Lung (tissue), 11 donors: Measurements from ENCODE around the gene CCR5AS.

ENCODE experiments used
- ATAC-seq: fragments of 200-7000 bp; cut with Tn5 transposase; one replicate; pipeline ENCODE4 v1.9.1; 2020; ENCODE audit warnings: moderate number of reproducible peaks; ENCODE audit not compliant: insufficient read depth, low FRiP score
- DNase-seq, 3 donors: peaks; one replicate each; pipeline ENCODE4 v3.0.0-alpha.2; 2013 to 2017
- H3K27ac ChIP-seq, 2 donors: one replicate each; pipeline ENCODE4 v1.5.1; 2013; ENCODE audit warnings: mild to moderate bottlenecking in 2 of 2, moderate library complexity in 2 of 2, control low read depth in 1 of 2, inconsistent platforms in 1 of 2, low read depth in 1 of 2, low read length in 1 of 2
- H3K27me3 ChIP-seq, 3 donors: one replicate each; pipeline ENCODE4 v1.5.1; 2013; ENCODE audit warnings: low read length in 2 of 3; ENCODE audit not compliant: control insufficient read depth in 3 of 3, insufficient read depth in 3 of 3
- H3K36me3 ChIP-seq, 4 donors: one replicate each; pipeline ENCODE4 v1.5.1; 2013; ENCODE audit warnings: low read length in 4 of 4, mild to moderate bottlenecking in 1 of 4, moderate library complexity in 1 of 4; ENCODE audit not compliant: control insufficient read depth in 4 of 4, insufficient read depth in 4 of 4
- H3K4me1 ChIP-seq, 5 donors: one replicate each; pipeline ENCODE4 v1.5.1; 2013; ENCODE audit warnings: low read length in 5 of 5, mild to moderate bottlenecking in 2 of 5, moderate library complexity in 1 of 5; ENCODE audit not compliant: control insufficient read depth in 5 of 5, insufficient read depth in 5 of 5
- H3K4me3 ChIP-seq: one replicate; pipeline ENCODE4 v1.5.1; 2013; ENCODE audit warnings: mild to moderate bottlenecking, control low read depth, moderate library complexity
- H3K9ac ChIP-seq, 2 donors: one replicate each; pipeline ENCODE4 v1.5.1; 2013; ENCODE audit warnings: low read length in 2 of 2, control low read depth in 1 of 2; ENCODE audit not compliant: insufficient read depth in 1 of 2
- H3K9me3 ChIP-seq, 4 donors: one replicate each; pipeline ENCODE4 v1.5.1; 2013; ENCODE audit warnings: low read length in 3 of 4, mild to moderate bottlenecking in 1 of 4, moderate library complexity in 1 of 4; ENCODE audit not compliant: control insufficient read depth in 4 of 4, insufficient read depth in 3 of 4
- CTCF ChIP-seq: IDR thresholded peaks from 2 replicates; pipeline ENCODE4 v1.5.1; 2012; ENCODE audit warnings: mild to moderate bottlenecking; ENCODE audit errors: control extremely low read depth, extremely low read depth
- WGBS, 2 donors: extraction: QIAGEN DNeasy Blood & Tissue Kit; methylation state at CpG; one replicate each; pipeline ENCODE4 v1.1.7; 2013; 5-methylcytosine and 5-hydroxymethylcytosine counted together
- donor health status: control.
- donor health status: control.
- donor health status: Bipolar disorder and iron deficiency.
- donor health status: healthy.
- donor health status: DM: yes; HTN: yes; CAD: no.

CCR5AS gene

GRCh38 chr3:46399557-46399956, 7.3 kb downstream of the CCR5AS start:
- no peak overlapping the region for H3K27ac ChIP-seq
- TF ChIP-seq CTCF = no peak
- no peak overlapping the region for H3K4me3 ChIP-seq
- H3K4me1 ChIP-seq = peaks cover 0 to 24% (median 3%) of the 10 kb centered on the region in 5 donors
- H3K9me3 ChIP-seq = no peaks in the 10 kb centered on the region
- WGBS, 2 donors = 51% methylated on average over 2 of the region's 2 CpGs
- no peaks in the 10 kb centered on the region for H3K36me3 ChIP-seq
- H3K9ac ChIP-seq = no peak overlapping the region
- no peaks in the 10 kb centered on the region for H3K27me3 ChIP-seq
- ATAC-seq (no peak), DNase-seq (no peak)

GRCh38 chr3:46399098-46399497, 7.8 kb downstream of the CCR5AS start:
- DNase-seq (no peak), ATAC-seq (no peak)
- WGBS, 2 donors = 56 to 79% methylated on average over 2 of the region's 2 CpGs
- H3K27me3 ChIP-seq = no peaks in the 10 kb centered on the region
- no peak overlapping the region for H3K4me3 ChIP-seq
- TF ChIP-seq CTCF = no peak
- no peaks in the 10 kb centered on the region for H3K36me3 ChIP-seq
- no peak overlapping the region for H3K27ac ChIP-seq
- H3K4me1 ChIP-seq = peaks cover 0 to 21% (median 3%) of the 10 kb centered on the region in 5 donors
- H3K9ac ChIP-seq = no peak overlapping the region
- H3K9me3 ChIP-seq = no peaks in the 10 kb centered on the region

- DNase-seq (no peak), ATAC-seq (no peak)
- TF ChIP-seq CTCF = no peak
- Histone ChIP-seq H3K27me3 (no peaks in the 10 kb centered on the region), H3K27ac (no peak overlapping the region), H3K9me3 (no peaks in the 10 kb centered on the region), H3K36me3 (no peaks in the 10 kb centered on the region), H3K4me1 (peaks cover 0 to 20% (median 3%) of the 10 kb centered on the region in 5 donors), H3K4me3 (no peak overlapping the region), H3K9ac (no peak overlapping the region)
- WGBS, 2 donors = 92 to 95% methylated on average over 6 of the region's 6 CpGs
These were observed 8.5 kb downstream of the CCR5AS start for GRCh38 chr3:46398186-46398955.
